DMS153 treated with DMSO at 0.1 percent for 48 hours (cell line): ENCODE data around the gene SPON2.

Experiments used
- DNase-seq: peaks from one replicate; lab custom pipeline; 2025; ENCODE audit not compliant: unreplicated experiment; lab: John Stamatoyannopoulos, UW

The SPON2 gene

DNA sequence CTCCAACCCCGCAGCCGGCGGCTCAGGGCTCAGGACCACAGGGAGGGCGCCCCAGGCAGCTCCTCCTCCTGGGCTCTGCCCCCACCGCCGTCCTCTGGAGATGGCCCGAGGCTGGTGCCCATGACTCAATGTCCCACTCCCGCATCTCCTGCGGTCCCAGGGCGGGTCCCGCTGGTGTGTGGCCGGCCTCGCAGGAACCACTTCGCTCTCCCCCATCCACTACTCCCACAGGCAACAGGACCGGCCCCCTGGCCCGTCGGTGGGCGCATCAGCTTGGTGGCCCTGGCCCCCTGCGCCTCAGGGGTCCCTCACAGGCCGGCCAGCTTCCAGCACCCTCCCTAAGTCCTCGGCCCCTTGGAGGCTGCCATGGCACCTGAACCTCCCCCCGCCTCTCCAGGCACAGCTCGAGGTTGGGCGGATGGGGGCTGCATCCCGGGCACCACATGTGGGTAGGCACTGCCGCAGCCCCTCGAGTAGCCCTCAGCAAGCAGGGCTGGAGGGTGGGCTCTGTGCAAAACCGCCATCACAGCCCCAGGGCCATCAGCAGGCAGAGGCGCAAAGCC is 22.8 kb upstream of the SPON2 start:
- no peak for DNase-seq

- no peak for DNase-seq
These were observed 21.9 kb upstream of the SPON2 start for GRCh38 chr4:1194010-1194900.

- no peak for DNase-seq
These were observed 21.0 kb upstream of the SPON2 start for GRCh38 chr4:1193206-1194009.

GRCh38 chr4:1192493-1193205 is 20.3 kb upstream of the SPON2 start:
- no peak for DNase-seq

DNA sequence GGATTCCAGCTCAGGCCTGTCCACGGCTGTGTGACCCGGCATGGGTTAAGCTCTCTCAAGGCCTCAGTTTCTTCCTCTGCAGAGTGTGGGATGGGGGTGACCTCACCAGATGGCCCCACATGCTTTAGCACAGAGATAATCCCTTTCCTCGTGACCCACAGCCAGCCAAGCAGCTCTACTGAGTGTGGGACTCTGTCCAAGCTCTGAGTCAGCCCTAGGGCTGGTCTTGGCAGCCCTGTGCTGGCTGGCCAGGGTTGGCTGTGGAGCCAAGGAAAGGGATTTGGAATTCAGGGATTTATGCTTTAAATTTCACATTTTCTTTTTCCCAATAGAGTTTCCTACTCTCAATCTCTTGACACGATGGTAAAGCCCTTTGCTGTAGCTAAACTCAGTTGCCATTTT is 19.7 kb upstream of the SPON2 start:
- no peak for DNase-seq

GRCh38 chr4:1191621-1192020 is 19.2 kb upstream of the SPON2 start:
- no peak for DNase-seq

GRCh38 chr4:1187182-1187581 is 14.8 kb upstream of the SPON2 start:
- no peak for DNase-seq

DNA sequence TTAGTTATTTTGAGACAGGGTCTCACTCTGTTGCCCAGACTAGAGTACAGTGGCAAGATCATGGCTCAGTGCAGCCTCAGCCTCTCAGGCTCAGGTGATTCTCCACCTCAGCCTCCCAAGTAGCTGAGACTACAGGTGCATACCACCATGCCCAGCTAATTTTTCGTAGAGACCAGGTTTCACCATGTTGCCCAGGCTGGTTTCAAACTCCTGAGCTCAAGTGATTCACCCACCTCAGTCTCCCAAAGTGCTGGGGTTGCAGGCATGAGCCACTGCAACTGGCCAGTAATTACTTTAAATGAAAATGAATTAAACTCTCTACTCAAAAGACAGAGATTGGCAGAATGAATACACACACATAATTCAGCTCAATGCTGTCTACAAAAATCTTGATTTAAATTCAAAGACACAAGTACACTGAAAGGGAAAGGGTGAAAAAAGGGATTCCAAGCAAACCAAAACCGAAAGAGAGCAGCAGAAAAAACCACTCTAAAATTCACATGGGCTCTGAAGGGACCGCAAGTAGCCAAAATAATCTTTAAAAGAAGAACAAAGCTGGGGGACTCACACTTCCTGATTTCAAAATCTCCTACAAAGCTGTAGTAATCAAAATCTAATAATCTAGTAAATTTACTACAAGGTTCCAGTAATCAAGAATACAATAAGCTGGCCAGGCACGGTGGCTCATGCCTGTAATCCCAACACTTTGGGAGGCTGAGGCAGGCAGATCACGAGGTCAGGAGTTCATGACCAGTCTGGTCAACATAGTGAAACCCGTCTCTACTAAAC is 11.8 kb upstream of the SPON2 start:
- DNase-seq = no peak

GRCh38 chr4:1182313-1182712 is 9.9 kb upstream of the SPON2 start:
- DNase-seq = no peak

DNA sequence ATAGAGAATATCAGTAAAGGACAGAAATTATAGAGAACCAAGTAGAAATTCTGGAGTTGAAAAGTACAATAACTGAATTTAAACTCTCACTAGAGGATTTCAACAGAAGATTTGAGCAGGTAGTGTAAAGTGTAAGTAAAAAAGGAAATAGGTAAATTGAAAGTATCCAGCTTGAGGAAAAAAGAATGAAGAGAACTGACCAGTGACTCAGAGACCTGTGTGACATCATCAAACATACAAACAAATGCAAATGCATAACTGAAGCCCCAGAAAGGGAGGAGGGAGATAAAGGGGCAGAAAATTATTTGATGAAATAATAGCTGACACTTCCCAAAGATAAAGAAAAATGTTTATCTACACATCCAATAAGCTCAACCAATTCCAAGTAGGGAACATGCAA is 8.3 kb upstream of the SPON2 start:
- DNase-seq = no peak

DNA sequence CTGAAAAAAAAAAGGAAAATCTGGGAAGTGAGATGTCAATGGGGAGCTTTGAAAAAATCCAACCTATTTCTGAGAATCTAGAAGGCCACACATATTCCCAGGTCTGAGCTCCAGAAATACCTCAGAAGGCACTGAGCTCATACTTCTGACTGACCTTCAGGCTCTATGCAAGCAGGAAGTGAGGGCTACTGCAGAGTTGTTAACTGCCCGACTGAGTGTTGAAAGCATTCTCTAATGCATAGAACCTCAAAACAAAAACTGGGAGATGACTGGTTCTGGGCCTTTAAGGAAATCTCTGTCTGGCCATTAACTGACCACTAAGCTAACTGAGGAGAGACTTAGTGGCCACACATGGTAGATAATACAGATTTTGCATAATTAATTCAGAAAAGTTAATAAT is 7.6 kb upstream of the SPON2 start:
- DNase-seq = no peak

- no peak for DNase-seq
These were observed 6.7 kb upstream of the SPON2 start for GRCh38 chr4:1179089-1179441.

DNA sequence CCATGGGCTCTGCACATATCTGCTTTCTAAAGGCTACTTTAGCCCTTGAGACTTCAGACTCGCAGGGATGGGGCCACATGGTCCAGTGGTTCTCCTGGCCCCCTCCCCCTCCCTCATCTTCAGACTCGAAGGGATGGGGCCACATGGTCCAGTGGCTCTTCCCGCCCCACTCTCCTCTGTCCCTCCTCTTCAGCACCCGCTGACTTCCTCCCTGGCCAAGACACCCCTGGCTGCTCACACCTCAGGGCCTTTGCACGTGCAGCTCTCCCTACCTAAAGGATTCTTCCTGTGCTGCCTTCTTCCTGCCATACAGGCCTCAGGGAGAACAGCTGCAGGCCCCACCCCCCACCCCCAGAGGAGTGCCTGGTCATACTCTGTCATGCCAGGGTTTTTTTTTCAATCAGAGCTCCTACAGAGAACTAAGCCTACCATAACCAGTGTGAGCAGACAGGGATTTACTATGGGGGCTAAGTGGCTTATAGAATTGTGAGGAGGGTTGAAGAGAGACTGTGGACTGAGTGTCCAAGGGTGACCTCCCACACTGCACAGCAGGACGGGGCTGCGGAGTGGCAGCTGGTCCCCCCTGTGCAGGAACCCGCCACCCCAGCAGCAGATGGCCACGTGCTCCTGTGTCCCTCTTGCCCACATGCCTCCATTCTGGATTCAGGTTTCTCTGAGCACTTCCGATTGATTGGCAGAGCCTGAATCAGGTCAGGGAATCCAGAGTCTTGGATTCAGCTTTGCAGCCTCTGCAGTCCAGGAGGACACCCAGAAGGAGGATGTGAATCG is 6.1 kb upstream of the SPON2 start:
- no peak for DNase-seq

GRCh38 chr4:1177274-1178141 is 5.1 kb upstream of the SPON2 start:
- DNase-seq = no peak

- no peak for DNase-seq
These were observed 4.3 kb upstream of the SPON2 start for GRCh38 chr4:1176398-1177273.

GRCh38 chr4:1175635-1176229 is 3.3 kb upstream of the SPON2 start:
- DNase-seq = no peak

DNA sequence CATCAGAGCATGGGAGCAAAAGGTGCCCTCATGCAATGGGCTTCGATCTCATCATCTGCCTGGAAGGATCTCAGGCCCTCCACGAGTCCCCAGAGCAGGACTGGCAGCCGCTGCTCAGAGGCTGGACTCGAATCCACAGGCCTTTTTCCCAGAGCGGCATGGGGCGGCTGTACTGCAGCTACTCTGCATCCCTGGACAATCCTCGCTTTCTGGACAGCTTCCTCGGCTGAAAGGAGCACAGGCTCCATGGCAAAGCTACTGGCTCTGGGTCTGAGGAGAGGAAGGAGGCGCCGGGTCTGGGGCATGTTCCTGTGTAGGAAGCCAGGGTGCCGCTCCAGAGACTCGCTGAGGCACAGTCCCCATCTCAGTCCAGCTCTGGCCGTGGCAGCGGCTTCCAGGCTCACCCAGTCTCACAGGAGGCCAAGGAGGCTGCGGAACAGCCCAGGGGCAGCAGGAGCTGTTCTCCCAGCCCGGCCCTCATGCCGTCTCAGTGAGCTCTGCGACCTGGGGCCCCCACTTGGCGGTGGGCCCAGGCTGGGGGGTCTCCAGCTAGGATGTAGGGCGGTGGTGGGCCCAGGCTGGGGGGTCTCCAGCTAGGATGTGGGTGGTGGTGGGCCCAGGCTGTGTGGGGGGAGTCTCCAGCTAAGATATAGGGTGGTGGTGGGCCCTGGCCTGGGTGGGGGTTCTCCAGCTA is 2.7 kb upstream of the SPON2 start:
- DNase-seq = no peak
